ENCODE results near the gene TXNDC12. TPM values are rescaled to one million over a fixed set of nuclear protein-coding genes. Genes with fewer than 3 reads are reported as not detected.

TXNDC12 gene
- total RNA-seq, 1 donor from 2014 or later, result 60.7 TPM

DNA sequence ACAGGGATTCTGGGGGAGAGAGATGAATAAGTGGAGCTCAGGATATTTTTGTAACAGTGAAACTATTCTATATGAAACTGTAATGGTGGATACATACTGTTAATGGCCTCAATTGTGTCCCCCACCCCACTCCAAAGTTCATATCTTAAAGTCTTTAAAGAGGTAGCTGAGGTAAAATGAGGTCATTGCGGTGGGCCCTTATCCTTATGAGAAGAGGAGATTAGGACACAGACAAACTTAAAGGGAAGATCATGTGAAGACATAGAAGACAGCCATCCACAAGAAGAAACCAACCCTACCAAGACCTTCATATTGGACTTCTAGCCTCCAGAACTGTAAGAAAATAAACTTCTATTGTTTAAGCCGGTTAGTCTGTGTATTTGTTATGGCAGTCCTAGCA lies 9.8 kb downstream of the TXNDC12 start:
- no peaks in the 10 kb centered on the region for H3K4me1 Mint-ChIP-seq
- no peak overlapping the region for H3K27ac Mint-ChIP-seq (ENCODE audit: unreplicated experiment)
- no peak overlapping the region for H3K4me3 Mint-ChIP-seq

DNA sequence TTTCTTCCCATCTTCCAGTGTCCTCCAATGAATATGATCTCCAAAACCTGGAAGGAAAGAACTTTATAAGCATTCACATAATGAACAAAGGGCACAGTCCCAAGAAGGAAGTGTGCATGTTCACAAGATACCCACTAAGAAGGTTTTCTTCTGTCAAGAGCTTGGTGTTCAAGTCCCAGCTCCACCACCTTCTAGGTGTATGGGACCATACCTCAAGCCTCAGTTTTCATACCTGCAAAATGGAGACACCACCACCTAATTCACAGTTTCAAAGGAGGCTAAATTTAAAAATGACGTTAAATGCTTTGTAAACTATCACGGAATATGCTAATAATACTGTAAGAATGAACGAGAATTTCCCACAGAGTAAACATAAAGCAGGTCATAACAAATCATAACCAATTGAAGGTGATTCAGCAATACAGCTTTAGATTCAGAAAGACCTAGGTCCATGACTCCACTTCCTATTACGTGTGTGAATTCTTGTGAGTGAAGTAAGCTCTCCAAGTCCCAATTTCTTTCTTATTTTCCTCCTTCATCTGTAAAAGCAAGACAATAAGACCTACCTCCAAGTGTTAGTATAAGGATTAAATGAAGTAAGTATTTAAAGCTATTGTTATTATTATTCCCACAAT lies 13.3 kb downstream of the TXNDC12 start:
- Mint-ChIP-seq H3K4me1 (no peaks in the 10 kb centered on the region), H3K4me3 (no peak overlapping the region), H3K27ac (ENCODE audit: unreplicated experiment) (no peak overlapping the region), H3K9me3 (no peaks in the 10 kb centered on the region), H3K27me3 (ENCODE audit: low read depth) (no peaks in the 10 kb centered on the region), H3K36me3 (ENCODE audit: low read depth) (peaks cover 5% of the 10 kb centered on the region)
- TF ChIP-seq, protein P1, sequence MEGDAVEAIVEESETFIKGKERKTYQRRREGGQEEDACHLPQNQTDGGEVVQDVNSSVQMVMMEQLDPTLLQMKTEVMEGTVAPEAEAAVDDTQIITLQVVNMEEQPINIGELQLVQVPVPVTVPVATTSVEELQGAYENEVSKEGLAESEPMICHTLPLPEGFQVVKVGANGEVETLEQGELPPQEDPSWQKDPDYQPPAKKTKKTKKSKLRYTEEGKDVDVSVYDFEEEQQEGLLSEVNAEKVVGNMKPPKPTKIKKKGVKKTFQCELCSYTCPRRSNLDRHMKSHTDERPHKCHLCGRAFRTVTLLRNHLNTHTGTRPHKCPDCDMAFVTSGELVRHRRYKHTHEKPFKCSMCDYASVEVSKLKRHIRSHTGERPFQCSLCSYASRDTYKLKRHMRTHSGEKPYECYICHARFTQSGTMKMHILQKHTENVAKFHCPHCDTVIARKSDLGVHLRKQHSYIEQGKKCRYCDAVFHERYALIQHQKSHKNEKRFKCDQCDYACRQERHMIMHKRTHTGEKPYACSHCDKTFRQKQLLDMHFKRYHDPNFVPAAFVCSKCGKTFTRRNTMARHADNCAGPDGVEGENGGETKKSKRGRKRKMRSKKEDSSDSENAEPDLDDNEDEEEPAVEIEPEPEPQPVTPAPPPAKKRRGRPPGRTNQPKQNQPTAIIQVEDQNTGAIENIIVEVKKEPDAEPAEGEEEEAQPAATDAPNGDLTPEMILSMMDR (conservative IDR thresholded peaks at IDR 0.05), result no peak
- DNase-seq (ENCODE audit: low read depth, low spot score), result no peak

More for the DNA sequence above, 9.8 kb downstream of the TXNDC12 start:
- no peaks in the 10 kb centered on the region for H3K9me3 Mint-ChIP-seq
- H3K27me3 Mint-ChIP-seq (ENCODE audit: low read depth), result no peaks in the 10 kb centered on the region
- DNase-seq (ENCODE audit: low read depth, low spot score), result no peak
- H3K36me3 Mint-ChIP-seq (ENCODE audit: low read depth), result peaks cover 11% of the 10 kb centered on the region
- TF ChIP-seq, protein P1 (conservative IDR thresholded peaks at IDR 0.05), result no peak

- H3K4me1 Mint-ChIP-seq, result peaks cover 9% of the 10 kb centered on the region
- H3K4me3 Mint-ChIP-seq, result no peak overlapping the region
- H3K36me3 Mint-ChIP-seq (ENCODE audit: low read depth), result no peaks in the 10 kb centered on the region
- H3K27me3 Mint-ChIP-seq (ENCODE audit: low read depth), result no peaks in the 10 kb centered on the region
- H3K27ac Mint-ChIP-seq (ENCODE audit: unreplicated experiment), result no peak overlapping the region
- TF ChIP-seq, protein P1 (conservative IDR thresholded peaks at IDR 0.05), result no peak
- H3K9me3 Mint-ChIP-seq, result no peaks in the 10 kb centered on the region
- DNase-seq (ENCODE audit: low read depth, low spot score), result no peak
Observed at GRCh38 chr1:52037909-52038308, 17.1 kb downstream of the TXNDC12 start.

DNA sequence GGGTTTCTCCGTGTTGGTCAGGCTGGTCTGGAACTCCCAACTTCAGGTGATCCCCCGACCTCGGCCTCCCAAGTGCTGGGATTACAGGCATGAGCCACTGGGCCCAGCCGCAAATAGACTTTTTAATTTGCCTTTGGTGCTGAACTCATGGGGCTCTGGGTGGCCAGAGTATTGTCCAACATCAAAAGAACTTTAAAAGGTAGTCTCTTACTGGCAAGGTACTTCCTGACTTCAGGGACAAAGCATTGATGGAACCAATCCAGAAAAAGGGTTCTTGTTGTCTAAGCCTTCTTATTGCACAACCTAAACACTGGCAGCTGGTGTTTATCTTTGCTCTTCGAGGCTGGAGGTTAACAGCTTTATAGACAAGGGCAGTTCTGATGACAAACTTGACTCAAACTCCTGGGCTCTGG lies 17.6 kb downstream of the TXNDC12 start:
- DNase-seq (ENCODE audit: low read depth, low spot score), result no peak
- H3K36me3 Mint-ChIP-seq (ENCODE audit: low read depth), result no peaks in the 10 kb centered on the region
- H3K9me3 Mint-ChIP-seq, result no peaks in the 10 kb centered on the region
- H3K27me3 Mint-ChIP-seq (ENCODE audit: low read depth), result no peaks in the 10 kb centered on the region
- no peak overlapping the region for H3K4me3 Mint-ChIP-seq
- H3K4me1 Mint-ChIP-seq, result peaks cover 13% of the 10 kb centered on the region
- TF ChIP-seq, protein P1 (conservative IDR thresholded peaks at IDR 0.05), result no peak
- no peak overlapping the region for H3K27ac Mint-ChIP-seq (ENCODE audit: unreplicated experiment)

DNA sequence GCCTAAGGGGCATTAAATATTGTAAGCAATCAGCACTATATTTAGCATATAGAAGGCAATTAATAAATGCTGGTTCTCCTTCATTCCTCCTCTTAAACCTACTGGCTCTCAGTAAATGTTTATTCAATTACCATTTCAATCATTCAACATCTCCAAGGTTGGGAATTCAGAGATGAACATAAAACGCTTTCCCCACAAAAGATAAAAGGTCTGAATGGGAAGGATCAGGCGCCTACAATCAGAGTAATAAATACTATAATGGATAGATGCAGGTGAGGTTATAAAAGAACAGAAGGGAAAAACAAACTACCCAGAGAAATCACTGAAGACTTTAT lies 21.0 kb downstream of the TXNDC12 start:
- DNase-seq (ENCODE audit: low read depth, low spot score), result no peak
- TF ChIP-seq, protein P1 (conservative IDR thresholded peaks at IDR 0.05), result no peak
- Mint-ChIP-seq H3K36me3 (ENCODE audit: low read depth) (peaks cover 3% of the 10 kb centered on the region), H3K27me3 (ENCODE audit: low read depth) (no peaks in the 10 kb centered on the region), H3K27ac (ENCODE audit: unreplicated experiment) (peak overlapping the region; percentile 94), H3K4me1 (peaks cover 35% of the 10 kb centered on the region), H3K9me3 (no peaks in the 10 kb centered on the region), H3K4me3 (peak overlapping the region; percentile 92)

Measured in neural crest cell (in vitro differentiated cells).